ENCODE data around the gene TNFRSF6B. TPM values are rescaled to one million over a fixed set of nuclear protein-coding genes. Genes with fewer than 3 reads are reported as not detected.

TNFRSF6B gene
- total RNA-seq, 2 experiments from 2014 or later = not detected

DNA sequence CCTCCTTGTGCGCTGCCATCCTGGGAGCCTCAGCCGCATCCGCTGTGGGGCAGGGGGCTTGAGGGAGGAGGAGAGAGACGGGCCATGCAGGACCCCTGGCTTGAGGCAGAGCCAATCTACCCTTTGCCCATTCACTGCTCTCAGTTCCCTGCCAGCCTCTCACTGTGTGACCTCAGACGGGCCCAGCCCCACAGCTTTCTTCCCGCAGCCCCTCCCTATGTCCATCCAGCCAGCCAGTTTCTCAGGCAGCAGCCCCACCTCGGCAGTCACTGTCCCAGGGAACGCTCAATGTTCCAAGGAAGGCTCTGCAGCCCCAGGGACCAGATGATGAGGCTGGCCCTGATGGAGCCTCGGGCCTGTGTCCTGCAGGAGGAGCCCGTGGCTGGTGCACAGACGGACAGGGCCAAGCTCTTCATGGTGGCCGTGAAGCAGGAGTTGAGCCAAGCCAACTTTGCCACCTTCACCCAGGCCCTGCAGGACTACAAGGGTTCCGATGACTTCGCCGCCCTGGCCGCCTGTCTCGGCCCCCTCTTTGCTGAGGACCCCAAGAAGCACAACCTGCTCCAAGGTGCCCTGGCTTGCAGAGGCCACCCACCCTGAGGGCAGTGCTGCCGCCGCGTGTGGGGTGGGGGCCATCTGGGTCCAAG, 3.9 kb upstream of the TNFRSF6B start:
- Mint-ChIP-seq H3K4me3 (no peak overlapping the region), H3K36me3 (peaks cover 7% of the 10 kb centered on the region), H3K27ac (no peak overlapping the region), H3K9me3 (no peaks in the 10 kb centered on the region), H3K4me1 (peaks cover 5% of the 10 kb centered on the region), H3K27me3 (no peaks in the 10 kb centered on the region)
- POLR2A ChIA-PET = no interaction called here
- ATAC-seq (ENCODE audit: low read depth) (no peak), DNase-seq (no peak)

DNA sequence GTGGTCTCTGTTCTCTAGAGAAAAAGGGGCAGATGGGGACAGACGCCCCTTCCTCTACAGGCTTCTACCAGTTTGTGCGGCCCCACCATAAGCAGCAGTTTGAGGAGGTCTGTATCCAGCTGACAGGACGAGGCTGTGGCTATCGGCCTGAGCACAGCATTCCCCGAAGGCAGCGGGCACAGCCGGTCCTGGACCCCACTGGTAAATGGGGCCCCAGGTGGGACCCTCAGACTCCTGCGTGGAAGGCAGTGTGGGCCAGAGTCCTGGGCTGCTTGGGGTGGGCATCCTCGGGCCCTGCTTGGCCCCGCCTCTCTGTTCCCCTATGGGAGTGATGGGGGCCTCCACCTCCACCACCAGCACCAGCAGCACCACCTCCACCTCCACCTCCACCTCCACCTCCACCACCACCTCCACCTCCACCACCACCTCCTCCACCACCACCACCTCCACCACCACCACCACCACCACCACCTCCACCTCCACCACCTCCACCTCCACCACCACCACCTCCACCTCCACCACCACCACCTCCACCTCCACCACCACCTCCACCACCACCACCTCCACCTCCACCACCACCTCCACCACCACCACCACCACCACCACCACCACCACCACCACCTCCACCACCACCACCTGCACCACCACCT, 3.2 kb upstream of the TNFRSF6B start:
- Mint-ChIP-seq H3K4me1 (peaks cover 5% of the 10 kb centered on the region), H3K36me3 (peaks cover 7% of the 10 kb centered on the region), H3K27me3 (no peaks in the 10 kb centered on the region), H3K9me3 (no peaks in the 10 kb centered on the region), H3K27ac (no peak overlapping the region), H3K4me3 (no peak overlapping the region)
- POLR2A ChIA-PET = no interaction called here
- ATAC-seq (ENCODE audit: low read depth) (no peak), DNase-seq (no peak)

DNA sequence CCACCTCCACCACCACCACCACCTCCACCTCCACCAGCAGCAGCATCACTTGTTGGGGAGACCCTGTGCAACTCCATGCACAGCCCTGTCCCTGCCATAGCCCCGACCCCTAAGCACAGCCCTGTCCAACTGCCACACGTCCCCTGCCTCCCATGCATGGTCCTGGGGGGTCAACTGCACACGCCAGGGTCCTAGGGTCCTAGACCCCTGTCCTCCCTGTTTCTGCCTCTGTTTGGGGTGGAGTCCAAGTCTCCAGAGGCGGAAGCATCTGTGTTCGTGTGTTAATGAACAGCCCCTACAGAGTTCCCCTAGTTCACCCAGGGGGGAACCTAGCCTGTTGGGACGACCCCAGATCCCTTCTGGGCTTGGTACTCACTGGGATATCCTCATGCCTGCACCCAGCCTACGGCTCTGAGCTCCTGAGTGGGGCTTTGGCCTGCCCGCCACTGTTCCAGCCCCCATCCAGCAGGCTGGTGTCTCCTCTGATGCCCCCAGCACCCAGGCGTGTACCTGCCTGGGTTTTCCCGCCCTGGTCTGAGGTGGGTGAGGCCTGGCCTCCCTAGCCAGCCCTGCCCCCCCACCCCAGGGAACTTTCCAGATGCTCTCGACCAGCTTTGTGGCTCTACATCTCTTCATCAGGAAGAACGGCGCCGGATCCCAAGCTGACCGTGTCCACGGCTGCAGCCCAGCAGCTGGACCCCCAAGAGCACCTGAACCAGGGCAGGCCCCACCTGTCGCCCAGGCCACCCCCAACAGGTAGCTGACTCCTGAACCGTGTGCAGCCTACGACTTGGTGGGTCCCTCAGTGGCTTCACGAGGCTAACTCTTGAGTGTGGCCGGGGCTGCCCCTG, 2.5 kb upstream of the TNFRSF6B start:
- POLR2A ChIA-PET = no interaction called here
- Mint-ChIP-seq H3K4me1 (peaks cover 5% of the 10 kb centered on the region), H3K36me3 (peaks cover 7% of the 10 kb centered on the region), H3K4me3 (peak overlapping the region; percentile 32), H3K27me3 (no peaks in the 10 kb centered on the region), H3K27ac (peak overlapping the region; percentile 89), H3K9me3 (no peaks in the 10 kb centered on the region)
- ATAC-seq (ENCODE audit: low read depth) = no peak
- DNase-seq = no peak

DNA sequence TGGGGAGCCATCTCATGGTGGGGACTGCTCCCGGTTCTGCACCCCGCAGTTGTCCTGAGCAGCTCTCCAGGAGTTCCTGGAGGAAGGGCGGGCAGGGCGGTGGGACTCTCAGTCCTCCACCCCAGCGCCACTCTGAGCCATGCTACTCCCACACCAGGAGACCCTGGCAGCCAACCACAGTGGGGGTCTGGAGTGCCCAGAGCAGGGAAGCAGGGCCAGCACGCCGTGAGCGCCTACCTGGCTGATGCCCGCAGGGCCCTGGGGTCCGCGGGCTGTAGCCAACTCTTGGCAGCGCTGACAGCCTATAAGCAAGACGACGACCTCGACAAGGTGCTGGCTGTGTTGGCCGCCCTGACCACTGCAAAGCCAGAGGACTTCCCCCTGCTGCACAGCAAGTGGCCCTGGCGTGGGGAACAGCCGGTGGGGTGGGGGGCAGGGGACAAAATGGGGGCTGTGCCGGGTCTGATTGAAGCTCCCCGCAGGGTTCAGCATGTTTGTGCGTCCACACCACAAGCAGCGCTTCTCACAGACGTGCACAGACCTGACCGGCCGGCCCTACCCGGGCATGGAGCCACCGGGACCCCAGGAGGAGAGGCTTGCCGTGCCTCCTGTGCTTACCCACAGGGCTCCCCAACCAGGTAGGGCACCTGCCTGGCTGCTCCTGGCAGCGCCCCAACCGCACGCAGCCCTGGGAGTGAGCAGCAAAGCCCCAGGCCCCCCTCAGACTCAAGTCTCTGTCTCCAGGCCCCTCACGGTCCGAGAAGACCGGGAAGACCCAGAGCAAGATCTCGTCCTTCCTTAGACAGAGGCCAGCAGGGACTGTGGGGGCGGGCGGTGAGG, 1.6 kb upstream of the TNFRSF6B start:
- no peak for DNase-seq
- Mint-ChIP-seq H3K9me3 (no peaks in the 10 kb centered on the region), H3K36me3 (peaks cover 7% of the 10 kb centered on the region), H3K27me3 (no peaks in the 10 kb centered on the region), H3K4me1 (peaks cover 5% of the 10 kb centered on the region), H3K27ac (no peak overlapping the region), H3K4me3 (no peak overlapping the region)
- ATAC-seq (ENCODE audit: low read depth) = no peak
- POLR2A ChIA-PET = interaction anchor here (0.9 kb wide), 1 partner anchor 42 kb away, joined by 3 read pairs; the partner anchor contains the start of gene LIME1

DNA sequence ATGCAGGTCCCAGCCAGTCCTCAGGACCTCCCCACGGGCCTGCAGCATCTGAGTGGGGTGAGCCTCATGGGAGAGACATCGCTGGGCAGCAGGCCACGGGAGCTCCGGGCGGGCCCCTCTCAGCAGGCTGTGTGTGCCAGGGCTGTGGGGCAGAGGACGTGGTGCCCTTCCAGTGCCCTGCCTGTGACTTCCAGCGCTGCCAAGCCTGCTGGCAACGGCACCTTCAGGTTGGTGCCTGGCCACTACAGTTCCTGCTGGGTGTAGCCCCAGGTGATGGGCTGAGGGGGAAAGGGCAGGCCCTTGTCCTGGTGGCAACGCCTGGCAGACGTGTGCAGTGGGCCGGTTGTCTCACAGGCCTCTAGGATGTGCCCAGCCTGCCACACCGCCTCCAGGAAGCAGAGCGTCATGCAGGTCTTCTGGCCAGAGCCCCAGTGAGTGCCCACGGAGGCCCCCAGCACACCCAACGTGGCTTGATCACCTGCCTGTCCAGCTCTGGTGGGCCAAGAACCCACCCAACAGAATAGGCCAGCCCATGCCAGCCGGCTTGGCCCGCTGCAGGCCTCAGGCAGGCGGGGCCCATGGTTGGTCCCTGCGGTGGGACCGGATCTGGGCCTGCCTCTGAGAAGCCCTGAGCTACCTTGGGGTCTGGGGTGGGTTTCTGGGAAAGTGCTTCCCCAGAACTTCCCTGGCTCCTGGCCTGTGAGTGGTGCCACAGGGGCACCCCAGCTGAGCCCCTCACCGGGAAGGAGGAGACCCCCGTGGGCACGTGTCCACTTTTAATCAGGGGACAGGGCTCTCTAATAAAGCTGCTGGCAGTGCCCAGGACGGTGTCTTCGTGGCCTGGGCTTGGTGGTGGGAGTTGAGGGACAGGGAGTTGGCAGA, 787 bp upstream of the TNFRSF6B start:
- H3K27ac Mint-ChIP-seq = peak overlapping the region; percentile 58
- no peak overlapping the region for H3K4me3 Mint-ChIP-seq
- ATAC-seq (ENCODE audit: low read depth) (no peak), DNase-seq (no peak)
- peaks cover 7% of the 10 kb centered on the region for H3K36me3 Mint-ChIP-seq
- no peaks in the 10 kb centered on the region for H3K27me3 Mint-ChIP-seq
- H3K9me3 Mint-ChIP-seq = no peaks in the 10 kb centered on the region
- POLR2A ChIA-PET = interaction anchor here (0.9 to 2.6 kb wide), 3 partner anchors 12 to 41 kb away, joined by 3 to 16 read pairs (median 4); partner anchors contain the start of genes ARFRP1, LIME1, RTEL1 and ZGPAT
- peaks cover 5% of the 10 kb centered on the region for H3K4me1 Mint-ChIP-seq

DNA sequence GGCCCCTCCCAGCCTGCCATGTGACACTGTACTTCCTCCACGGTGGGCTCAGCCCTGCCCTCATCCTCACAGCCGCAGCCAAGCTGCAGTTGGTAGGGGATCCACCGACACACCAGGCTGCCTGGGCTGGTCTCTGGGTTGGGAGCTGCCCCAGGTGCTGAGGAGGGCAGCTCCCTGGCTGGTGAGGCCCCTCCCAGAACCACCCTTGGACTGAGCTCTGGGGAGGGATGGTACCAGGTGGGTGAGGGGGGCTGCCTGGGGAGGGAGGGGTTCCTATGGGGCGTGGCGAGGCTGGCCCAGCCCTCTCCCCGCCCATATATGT, 185 bp upstream of the TNFRSF6B start:
- Mint-ChIP-seq H3K36me3 (peaks cover 7% of the 10 kb centered on the region), H3K4me1 (peaks cover 5% of the 10 kb centered on the region), H3K27me3 (no peaks in the 10 kb centered on the region), H3K9me3 (no peaks in the 10 kb centered on the region), H3K4me3 (no peak overlapping the region), H3K27ac (peak overlapping the region; percentile 58)
- DNase-seq (no peak), ATAC-seq (ENCODE audit: low read depth) (peak; percentile 70)
- POLR2A ChIA-PET = interaction anchor here (0.9 to 2.6 kb wide), 4 partner anchors 11 to 69 kb away, joined by 3 to 16 read pairs (median 4); partner anchors contain the start of genes ARFRP1, GMEB2, LIME1 and RTEL1

DNA sequence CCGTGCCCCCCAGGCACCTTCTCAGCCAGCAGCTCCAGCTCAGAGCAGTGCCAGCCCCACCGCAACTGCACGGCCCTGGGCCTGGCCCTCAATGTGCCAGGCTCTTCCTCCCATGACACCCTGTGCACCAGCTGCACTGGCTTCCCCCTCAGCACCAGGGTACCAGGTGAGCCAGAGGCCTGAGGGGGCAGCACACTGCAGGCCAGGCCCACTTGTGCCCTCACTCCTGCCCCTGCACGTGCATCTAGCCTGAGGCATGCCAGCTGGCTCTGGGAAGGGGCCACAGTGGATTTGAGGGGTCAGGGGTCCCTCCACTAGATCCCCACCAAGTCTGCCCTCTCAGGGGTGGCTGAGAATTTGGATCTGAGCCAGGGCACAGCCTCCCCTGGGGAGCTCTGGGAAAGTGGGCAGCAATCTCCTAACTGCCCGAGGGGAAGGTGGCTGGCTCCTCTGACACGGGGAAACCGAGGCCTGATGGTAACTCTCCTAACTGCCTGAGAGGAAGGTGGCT, 960 bp downstream of the TNFRSF6B start:
- peaks cover 5% of the 10 kb centered on the region for H3K36me3 Mint-ChIP-seq
- H3K4me1 Mint-ChIP-seq = peaks cover 5% of the 10 kb centered on the region
- no peak overlapping the region for H3K27ac Mint-ChIP-seq
- POLR2A ChIA-PET = interaction anchor here (0.8 to 2.6 kb wide), 2 partner anchors 10 to 159 kb away, joined by 3 to 16 read pairs; partner anchors contain the start of genes ARFRP1 and ZGPAT
- no peak for DNase-seq
- no peak for ATAC-seq (ENCODE audit: low read depth)
- no peaks in the 10 kb centered on the region for H3K27me3 Mint-ChIP-seq
- no peaks in the 10 kb centered on the region for H3K9me3 Mint-ChIP-seq
- no peak overlapping the region for H3K4me3 Mint-ChIP-seq

DNA sequence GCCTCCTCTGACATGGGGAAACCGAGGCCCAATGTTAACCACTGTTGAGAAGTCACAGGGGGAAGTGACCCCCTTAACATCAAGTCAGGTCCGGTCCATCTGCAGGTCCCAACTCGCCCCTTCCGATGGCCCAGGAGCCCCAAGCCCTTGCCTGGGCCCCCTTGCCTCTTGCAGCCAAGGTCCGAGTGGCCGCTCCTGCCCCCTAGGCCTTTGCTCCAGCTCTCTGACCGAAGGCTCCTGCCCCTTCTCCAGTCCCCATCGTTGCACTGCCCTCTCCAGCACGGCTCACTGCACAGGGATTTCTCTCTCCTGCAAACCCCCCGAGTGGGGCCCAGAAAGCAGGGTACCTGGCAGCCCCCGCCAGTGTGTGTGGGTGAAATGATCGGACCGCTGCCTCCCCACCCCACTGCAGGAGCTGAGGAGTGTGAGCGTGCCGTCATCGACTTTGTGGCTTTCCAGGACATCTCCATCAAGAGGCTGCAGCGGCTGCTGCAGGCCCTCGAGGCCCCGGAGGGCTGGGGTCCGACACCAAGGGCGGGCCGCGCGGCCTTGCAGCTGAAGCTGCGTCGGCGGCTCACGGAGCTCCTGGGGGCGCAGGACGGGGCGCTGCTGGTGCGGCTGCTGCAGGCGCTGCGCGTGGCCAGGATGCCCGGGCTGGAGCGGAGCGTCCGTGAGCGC, 1.6 kb downstream of the TNFRSF6B start:
- ATAC-seq (ENCODE audit: low read depth) (no peak), DNase-seq (no peak)
- H3K27me3 Mint-ChIP-seq = no peaks in the 10 kb centered on the region
- POLR2A ChIA-PET = interaction anchor here (0.8 to 2.6 kb wide), 2 partner anchors 9 to 160 kb away, joined by 3 to 16 read pairs; partner anchors contain the start of genes ARFRP1 and ZGPAT
- H3K9me3 Mint-ChIP-seq = no peaks in the 10 kb centered on the region
- peaks cover 5% of the 10 kb centered on the region for H3K4me1 Mint-ChIP-seq
- H3K36me3 Mint-ChIP-seq = peaks cover 5% of the 10 kb centered on the region
- H3K27ac Mint-ChIP-seq = no peak overlapping the region
- no peak overlapping the region for H3K4me3 Mint-ChIP-seq

DNA sequence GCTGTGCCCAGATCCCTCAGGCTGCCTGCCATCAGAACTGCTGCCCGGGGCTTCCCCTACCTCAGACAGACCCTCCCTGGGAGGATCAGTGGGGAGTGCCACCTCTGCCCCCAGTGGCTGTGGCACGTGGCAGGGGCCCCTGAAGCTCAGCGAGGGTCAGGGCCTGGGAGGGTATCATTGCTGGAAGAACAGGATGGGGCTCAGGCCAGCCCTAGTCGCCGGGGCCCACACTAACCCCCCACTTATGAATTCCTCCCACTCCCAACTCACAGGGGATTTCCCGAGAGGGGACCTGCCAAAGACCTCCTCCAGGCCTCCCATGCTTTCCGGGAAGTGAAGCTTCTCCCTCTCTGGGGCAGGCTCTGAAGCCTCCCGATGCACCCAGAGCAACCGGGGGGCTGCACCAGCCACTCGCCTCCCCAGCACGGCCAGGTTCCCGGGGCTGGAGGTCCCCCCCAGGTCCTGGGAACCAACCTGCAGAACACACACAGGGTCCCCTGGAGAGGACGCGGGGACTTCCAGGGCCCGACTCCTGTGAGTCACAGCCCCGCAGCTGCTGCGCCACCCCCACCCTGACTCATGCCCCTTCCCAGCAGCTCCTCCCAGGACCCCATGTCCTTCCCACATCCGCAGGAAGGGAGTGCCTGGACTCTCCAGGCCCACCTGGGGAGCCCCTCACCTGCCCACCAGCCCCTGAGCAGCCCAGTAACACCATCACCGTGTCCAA, 2.5 kb downstream of the TNFRSF6B start:
- DNase-seq (peak; percentile 32), ATAC-seq (ENCODE audit: low read depth) (no peak)
- Mint-ChIP-seq H3K27me3 (no peaks in the 10 kb centered on the region), H3K4me1 (peaks cover 3% of the 10 kb centered on the region), H3K36me3 (peaks cover 2% of the 10 kb centered on the region), H3K4me3 (no peak overlapping the region), H3K9me3 (no peaks in the 10 kb centered on the region), H3K27ac (no peak overlapping the region)
- POLR2A ChIA-PET = no interaction called here

DNA sequence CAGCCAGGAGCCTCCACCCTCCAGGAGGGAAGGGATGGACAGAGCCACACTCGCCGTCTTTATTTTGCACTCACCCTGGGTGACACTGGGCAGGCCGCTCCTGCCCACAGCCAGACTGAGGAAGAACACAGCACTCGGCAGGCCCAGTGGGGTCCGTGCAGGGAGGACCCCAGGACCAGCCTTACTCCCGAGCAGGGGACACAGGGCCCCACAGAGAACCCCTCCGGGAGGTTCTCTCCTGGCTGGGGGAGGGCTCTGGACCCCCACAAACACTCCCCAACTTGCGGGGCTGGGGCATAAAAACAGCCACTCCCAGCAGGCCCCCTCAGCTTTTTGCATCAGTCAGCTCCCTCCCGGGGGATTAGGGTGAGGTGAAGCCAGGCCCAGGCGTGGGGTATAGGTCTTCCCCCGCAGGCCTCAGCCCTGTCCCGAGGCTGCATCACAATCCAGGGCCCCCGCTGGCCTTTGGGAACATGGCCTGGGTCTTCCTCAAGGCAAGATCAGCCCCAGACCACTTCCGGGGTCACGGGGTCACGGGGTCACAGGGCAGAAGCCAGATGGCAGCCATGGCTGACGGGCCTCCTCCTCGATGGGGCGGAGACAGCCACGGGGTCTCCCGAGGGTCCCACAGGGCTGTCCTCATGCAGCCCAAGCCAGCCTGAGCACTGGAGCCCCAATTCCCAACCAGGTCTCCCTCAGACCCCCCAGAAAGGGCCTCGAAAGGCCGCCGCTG, 3.2 kb downstream of the TNFRSF6B start:
- Mint-ChIP-seq H3K9me3 (no peaks in the 10 kb centered on the region), H3K4me3 (no peak overlapping the region), H3K27ac (no peak overlapping the region), H3K36me3 (peaks cover 2% of the 10 kb centered on the region), H3K27me3 (no peaks in the 10 kb centered on the region), H3K4me1 (peaks cover 3% of the 10 kb centered on the region)
- ATAC-seq (ENCODE audit: low read depth) (no peak), DNase-seq (peak; percentile 30)
- POLR2A ChIA-PET = no interaction called here

All from activated naive CD8-positive, alpha-beta T cell treated with anti-CD3 and anti-CD28 coated beads, Interleukin-2, amount 10 ng/mL, durations not matched to agents 7 days and 5 days (primary cell).